Inflammatory macrophage (primary cell): ENCODE measurements around the gene ARHGAP6.

ENCODE experiments used
- DNase-seq, 2 donors: peaks; one replicate each; pipeline ENCODE4 v3.0.0-alpha.2; 2020 to 2022

ARHGAP6 gene

DNA sequence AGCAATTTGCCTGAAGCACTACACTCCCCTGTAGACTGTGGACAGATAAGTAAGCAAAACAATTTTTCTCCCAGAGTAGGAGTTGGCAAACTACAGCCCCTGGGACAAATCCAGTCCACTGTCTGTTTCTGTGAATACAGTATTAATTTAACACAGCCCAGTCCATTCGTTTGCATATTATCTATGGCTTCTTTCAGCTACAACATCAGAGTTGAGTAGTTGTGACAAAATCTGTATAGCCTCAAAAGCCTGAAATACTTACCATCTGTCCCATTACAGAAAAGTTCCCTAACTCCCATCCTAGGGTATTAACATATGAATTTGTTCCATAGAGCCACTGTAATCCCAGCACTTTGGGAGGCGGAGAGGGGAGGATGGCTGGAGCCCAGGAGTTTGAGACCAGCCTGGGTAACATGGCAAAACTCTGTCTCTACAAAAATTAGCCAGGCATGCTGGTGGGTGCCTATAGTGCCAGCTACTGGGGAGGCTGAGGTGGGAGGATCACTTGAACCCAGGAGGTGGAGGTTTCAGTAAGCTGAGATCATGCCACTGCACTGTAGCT lies 319.5 kb downstream of the ARHGAP6 start:
- no peak for DNase-seq

DNA sequence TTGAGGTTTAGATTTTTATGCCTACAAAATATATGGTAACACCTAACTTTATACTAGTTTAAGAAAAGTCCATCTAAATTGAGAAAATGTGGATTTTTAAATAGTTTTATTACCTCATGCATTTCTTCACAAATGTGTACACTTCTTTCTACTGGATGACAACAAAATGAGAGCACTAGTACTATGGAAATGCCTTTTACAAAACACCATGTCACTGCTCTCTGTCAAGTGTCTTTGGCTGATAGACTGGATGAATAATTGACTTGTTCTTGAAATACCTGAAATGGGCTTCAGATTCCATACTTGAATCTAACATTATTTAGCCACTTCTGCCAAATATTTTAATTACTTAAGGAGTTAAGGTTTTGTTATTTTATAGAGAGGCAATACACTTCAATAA lies 323.0 kb downstream of the ARHGAP6 start:
- DNase-seq, result no peak

DNA sequence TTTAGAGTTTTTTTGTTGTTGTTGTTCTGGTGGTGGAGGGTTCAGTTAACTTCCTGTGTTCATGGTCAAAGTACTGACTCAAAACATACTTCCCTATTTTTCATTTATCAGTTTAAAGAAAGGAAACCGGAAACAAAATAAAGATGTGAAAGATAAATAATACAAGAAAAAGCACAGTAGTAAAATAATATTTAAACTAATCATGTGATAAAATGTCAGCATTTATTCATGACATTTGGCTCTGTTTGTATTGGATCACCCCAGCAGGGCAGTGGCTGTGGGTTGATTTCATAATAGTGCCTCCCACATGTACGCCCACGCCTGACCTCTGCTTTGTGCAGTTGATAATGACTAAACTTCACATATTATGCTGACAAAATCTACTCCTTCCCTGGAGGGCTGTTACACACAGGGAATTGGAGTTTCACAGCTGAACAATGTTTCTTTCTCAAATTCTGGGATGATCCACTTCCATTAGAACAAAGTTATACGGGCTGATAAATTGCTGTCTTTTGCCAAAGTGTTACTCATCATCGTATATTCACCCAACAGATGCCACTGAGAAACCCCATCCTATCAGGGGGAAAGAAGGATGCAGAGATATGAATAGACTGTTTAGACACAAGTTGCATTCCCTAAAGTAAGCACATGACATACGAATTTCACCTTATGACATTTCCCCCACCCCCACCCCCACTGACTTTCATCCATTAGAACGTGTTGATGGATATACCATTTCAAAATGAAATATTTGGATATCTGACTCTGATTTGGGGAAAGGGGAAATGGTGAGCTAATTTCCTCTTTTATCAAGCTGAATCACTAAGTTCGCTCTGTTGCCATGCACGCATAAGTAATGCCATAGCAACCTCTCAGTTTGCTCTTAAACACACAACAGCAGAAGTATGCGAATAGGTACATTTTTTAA lies 324.2 kb downstream of the ARHGAP6 start:
- DNase-seq, result peak; percentile 91 to 93

DNA sequence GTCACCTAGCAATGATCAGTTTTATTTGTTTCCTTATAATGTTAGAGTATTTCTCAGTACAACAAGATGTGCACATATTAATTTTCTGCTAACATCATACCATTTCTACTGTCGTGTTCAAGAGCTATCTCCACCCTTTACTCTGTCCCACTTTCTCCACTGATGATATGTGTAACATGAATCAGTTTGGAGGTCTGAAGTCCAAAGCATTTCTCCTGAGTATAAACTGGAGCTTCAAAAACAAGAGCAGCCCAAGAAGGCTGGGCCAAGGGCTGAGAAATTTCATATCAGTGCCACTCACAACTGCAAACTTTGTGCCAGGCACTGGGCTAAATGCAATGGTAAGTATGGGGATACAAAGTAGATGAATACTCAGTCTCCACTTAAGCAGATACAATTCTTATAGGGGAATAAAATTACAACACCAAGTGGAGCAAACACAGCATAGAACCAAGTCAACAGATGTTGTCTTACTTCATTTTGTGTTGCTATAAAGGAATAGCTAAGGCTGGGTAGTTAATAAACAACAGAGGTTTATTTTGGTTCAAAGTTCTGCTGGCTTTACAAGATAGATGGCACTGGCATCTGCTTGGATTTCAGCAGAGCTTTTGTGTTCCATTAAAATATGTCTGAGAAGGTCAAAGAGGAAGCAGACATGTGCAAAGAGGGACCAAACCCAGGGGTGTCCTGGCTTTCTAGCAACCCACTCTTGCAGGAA lies 328.3 kb downstream of the ARHGAP6 start:
- DNase-seq, result no peak

DNA sequence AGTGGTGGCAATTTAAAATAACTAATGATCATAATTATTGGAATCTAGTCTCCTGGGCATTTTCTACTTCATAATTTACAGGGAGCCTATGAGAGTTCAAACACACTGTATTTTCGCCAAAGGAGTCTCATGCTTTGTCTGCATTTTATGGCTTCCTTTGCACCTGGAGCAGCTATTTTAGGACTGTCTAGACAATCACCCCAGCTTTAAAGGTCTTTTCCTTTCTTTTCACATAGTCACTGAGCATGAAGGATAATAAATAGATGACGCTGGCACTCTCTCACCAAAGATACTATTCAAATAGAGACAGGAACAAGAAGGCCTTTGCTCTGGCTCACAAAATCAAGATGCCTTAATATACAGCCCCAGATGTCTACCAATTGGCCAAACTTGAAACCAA lies 329.5 kb downstream of the ARHGAP6 start:
- DNase-seq, result no peak

DNA sequence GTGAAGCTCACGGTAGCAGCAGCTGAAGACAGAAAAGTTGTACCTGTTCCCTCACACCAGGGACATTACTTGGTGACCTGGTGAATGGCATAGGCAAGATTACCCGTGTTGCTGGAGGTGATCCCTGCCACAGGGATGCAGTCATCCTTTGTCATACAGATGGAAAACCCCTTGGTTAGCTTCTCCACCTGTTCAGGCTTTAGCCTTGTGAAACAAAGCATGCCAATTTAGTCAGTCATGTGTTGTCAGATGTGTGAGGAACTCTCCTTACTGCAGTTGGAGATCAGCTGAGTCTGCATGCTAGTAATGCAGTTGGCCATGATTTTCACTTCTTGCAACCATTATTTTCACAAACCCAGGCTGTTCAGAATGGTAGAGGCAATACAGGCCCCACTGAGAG lies 331.6 kb downstream of the ARHGAP6 start:
- DNase-seq, result no peak

DNA sequence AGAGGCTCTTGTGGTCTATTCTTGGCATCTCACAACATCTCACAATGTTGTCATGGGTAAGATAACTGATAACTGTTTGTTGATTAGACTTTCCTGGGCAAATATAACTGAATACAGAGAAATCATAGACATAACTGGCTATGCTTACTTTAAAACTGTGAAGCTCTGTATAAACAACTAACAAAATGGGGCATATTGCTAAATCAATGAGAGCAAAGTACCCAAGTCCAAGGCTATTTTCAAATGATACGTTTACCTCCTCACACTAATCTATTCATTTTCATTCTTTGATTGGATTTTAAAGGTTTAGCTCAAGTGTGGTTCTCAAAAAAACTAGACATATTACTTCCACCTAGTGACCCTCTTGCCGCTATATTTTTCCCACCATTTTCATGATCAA lies 333.9 kb downstream of the ARHGAP6 start:
- no peak for DNase-seq

DNA sequence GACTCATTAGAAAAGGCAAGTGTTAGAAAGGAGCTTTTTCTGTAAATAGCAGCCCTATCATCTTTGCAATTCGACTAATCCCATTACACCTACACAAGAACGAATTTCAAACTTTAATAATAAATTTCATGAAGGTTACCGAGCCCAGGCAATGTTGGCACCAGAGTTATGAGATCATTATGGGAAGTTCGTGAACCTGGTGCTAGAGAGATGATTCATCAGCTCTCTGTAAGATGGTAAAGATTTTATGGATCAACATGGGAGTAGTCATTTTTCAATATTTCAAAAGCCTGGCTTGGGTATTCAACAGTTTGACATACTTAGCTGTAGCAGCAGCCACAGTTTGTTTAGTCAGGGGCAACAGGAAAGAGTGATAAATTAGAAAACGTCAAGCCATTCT lies 336.7 kb downstream of the ARHGAP6 start:
- no peak for DNase-seq

DNA sequence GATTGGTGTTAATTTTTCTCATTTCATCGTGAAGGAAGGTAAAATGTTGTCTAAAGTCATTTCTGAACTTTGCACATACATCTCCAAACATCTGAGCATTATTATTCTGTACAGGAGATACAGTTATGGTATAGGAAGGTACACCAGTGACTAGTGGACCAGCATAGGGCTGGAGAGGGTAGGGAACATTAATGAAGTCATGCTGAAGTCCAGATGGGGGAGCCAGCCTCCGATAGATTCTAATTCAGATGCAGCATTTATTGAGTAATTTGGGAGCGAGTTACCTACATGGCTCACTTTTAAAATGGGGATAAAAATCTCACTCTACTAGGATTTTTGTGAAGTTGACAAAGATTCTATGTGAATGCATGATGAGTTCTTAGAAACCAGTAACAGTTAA lies 337.6 kb downstream of the ARHGAP6 start:
- DNase-seq, result no peak

DNA sequence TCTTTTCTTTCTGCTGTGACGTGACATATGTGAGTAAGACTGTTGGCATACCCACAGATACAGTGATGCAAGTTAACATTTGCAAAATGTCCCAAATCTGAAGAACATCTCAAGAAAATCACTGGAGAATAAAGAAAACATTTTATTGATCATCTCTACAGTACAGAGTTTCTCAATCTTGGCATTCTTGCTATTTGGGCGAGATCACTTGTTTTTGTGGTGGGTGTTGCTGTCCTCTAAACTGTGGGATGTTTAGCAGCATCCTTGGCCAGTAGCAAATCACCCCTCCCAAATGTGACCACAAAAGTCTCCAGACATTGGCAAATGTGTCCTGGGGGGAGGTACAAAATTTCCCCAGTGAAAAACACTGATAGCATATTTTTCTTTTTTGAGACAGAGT lies 343.7 kb downstream of the ARHGAP6 start:
- no peak for DNase-seq

DNA sequence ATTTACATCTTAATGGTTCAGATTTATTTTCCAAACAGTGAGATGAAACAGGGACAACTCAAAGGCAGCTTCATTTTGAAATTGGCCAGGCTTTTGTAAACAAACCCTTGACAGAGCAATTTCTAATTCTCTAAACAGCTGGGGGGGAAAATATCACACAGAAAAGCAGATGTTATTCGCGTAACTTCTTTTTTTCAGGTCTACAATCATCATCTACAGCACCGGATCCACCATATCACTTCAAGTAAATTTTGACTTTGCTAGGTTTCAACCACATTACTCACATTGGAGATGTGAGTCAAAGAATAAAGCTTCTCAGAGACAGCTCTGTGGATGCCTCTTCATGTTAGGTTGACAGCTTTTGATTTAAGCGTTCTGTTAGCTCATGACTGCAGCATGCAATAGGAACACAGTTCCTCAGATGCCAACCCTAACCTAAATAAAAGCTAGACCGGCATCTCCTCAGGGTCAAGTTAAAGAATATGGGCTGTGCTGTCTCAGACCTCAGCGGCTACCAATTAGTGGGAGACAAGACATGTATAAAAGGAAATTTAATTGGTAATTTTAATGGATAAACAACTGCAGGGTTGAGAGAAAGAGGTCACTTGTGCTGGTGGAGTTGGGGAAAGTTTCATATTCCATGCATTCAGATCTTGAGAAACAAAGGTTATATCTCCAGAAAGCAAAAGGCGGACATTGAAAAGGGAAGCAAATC lies 345.8 kb downstream of the ARHGAP6 start:
- DNase-seq, result no peak

DNA sequence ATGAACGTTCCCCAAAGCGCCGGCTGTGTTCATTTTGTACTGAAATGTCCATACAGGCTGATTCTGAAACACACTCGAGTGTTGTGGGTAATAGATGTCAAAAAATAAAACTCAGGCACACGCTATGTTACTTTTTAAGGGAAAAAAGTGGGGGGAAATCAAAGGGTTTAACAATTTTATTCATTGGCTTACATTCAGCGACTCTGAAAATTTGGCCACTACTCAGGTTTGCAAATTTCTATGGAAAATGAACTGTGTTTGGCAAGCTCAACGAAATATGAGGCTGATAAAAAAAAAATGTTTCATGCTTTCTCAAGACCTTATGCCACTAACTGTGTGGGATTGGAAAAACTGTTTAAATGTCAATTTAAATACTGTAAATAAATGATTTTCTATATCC lies 354.0 kb downstream of the ARHGAP6 start:
- no peak for DNase-seq

DNA sequence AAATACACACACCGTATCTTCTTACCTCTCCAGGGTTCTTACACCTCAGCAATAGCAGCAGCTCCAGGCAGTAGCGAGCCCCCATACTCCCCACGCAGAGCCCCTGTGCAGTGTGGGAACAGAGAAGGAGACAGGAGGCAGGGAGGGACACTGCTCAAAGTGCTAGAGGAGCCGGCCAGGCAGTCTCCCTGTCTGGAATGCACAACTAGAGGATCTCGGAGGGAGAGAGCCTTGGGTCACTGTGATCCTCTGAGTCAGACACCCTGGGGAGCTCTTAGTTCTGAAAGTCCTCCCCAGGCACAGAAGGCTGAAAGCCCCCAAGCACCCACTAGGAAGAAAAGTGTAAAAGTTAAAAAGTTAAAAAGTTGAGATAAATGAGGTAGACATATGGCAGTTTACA lies 356.5 kb downstream of the ARHGAP6 start:
- DNase-seq, result no peak

DNA sequence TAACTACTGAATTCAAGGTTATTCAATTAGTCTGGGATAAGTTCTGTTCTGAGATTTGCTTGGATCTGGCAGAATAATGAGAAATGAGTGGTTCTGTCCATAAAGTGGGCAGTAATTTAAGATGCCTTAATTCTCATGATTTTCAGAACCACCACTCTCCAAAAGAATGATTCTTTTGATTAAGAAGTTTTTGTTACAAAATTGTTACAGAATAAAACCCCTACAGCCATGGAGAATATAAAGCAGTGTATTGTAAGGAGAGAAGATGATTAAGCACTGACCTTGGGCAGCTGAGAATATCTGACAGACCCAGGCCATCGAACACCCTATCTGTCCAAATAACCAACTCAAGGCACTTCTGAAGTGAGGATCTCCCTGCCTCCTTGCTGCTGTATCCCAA lies 360.1 kb downstream of the ARHGAP6 start:
- DNase-seq, result no peak

DNA sequence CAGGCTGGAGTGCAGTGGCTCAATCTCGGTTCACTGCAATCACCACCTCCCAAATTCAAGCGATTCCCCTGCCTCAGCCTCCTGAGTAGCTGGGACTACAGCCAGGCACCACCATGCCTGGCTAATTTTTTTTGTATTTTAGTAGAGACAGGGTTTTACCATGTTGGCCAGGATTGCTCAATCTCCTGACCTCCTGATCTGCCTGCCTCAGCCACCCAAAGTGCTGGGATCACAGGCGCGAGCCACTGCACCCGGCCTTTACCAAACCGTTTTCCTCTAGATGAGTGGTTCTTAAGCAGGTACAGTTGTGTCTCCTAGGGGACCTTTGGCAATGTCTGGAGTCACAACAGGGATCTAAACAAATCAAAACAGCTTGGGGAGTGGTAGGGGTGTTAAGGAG lies 360.9 kb downstream of the ARHGAP6 start:
- DNase-seq, result no peak

DNA sequence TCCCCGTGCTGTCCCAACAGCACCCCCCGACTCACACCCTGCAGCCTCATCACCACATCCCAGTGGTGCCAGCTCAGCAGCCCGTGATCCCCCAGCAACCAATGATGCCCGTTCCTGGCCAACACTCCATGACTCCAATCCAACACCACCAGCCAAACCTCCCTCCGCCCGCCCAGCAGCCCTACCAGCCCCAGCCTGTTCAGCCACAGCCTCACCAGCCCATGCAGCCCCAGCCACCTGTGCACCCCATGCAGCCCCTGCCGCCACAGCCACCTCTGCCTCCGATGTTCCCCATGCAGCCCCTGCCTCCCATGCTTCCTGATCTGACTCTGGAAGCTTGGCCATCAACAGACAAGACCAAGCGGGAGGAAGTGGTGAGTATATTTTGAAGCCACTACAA lies 367.1 kb downstream of the ARHGAP6 start:
- DNase-seq, result no peak

DNA sequence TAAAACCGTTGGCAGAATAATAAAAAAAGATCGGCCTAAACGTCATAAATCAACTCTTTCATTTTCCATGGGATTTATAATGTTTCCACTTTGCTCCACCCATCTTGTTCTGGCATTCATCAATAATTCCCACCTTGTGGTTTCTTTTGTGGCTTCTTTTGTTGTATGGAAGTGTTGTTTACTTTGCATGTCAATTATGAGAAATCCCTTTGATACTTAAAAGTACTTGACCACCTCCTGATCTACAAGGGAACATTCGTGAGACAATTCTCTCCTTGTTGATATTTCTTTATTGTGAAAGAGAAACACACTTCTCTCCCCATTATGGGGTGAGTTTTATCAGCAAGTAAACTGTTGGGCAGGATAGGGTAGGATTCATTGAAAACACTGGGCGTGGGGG lies 369.7 kb downstream of the ARHGAP6 start:
- DNase-seq, result no peak

DNA sequence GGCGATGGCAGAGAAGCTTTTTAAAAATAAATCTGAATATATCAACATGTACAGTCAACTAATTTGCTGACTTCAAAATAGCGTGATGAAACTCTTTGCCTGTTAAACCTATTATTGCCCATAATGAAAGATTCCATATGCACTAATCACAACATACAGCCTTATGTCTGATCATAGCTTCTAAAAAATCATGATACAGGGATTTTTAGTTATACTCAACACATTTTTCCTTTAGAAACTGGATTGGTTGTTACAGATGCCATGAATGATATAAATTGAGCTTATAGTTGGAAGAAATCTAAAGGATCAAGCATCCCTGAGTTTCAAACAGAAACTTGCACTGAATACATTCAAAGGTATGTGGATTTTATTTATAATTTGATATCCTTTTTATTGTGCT lies 372.6 kb downstream of the ARHGAP6 start, which contains the start of gene AMELX:
TSS of gene AMELX (plus strand) at position 301 of the 400 bp plus-strand sequence. CDS start 1,376 bp downstream, outside the sequence.
- DNase-seq, result no peak

DNA sequence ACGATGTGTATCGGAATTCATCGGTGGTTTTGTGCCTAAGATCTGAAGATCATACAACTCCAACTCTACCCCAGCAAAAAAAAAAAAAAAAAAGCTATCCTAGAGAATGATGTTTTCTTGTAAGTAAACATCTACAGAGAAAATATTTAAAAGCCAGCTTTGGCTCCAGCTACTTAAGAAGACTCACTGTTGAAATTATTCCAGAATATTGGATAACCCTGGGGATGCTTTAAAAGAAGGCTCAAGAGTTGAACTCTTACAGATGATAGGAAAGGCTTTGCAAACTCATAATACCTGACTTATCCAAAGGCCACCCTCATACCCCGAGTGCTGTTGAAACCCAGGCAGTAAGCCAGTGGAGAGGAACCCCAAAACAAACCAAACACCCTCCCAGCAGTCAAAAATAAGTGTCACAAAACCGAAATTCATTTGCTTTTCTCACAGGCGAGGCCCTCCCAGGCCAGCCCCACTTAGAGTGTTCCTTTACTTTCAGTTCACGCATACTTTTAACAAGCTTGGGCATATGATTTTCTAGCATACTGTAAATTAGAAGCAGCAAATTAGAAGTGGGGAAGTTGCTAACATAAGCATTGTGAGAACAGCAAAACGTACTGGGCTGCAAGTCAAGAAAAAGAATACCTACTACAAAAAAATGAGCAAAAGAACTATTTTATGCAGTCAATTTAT lies 375.2 kb downstream of the ARHGAP6 start:
- no peak for DNase-seq

DNA sequence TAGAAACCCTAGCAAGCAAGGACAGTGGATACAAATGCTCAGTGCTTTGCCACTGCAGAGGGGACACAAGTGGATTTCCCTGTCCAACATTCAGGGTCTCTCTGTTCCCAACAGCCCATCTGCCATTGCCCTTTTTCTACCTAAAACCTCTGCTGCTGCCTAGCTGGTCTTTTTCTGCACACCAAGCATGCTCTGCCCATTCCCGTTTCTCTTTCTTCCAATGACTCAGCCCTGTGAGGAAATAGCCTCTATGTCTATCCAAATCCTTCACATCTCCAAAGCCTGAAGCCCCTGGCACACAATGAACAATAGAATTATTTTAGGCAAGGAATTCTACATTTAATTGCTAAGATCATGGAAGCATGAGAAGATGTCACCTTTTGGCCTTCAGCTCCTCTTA lies 378.2 kb downstream of the ARHGAP6 start:
- DNase-seq, result no peak

DNA sequence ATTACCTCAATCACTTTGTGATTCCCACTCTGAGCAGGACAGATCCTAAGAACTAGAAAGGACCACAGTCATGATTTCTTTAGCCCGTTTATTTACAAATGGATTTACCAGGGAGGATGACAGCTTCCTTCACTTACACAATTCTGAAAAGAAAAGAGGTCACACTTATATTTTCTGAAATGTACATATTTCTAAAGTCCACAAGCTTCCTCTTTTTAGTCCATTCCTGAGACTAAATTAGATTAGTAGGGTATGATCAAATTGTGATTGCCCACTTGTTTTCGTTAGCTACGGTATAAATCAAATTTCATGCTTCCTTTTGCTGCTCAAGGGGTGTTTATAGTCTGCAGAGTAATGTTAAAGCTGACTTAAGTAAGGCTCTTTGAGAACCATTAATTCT lies 380.1 kb downstream of the ARHGAP6 start:
- DNase-seq, result peak; percentile 1 to 48

DNA sequence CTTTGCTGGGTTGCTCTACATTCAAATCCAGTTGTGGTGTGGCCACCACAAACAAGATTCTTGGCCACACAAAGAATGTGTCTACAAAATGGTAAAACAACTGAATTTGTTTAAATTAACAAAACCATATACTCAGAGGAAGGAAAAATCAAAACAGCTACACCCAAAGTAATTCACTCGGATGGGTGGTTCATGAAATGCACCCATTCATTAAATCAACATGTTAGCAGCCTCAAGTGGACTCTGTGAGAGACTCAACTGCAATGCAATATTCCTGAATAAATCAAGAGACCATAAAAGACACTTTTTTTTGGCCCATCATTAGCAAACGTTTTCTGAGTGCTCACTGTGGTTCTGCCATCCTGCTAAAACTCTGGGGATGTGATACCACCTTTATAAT lies 383.7 kb downstream of the ARHGAP6 start:
- no peak for DNase-seq
